HCT116 (cell line): ENCODE measurements around the gene CSRP1. TPM values are rescaled to one million over a fixed set of nuclear protein-coding genes. Genes with fewer than 3 reads are reported as not detected.
A peak's percentile ranks its signal among the peaks of the same experiment; 100 is the strongest.

Experiments used
- ATAC-seq: fragments of 200-7000 bp; cut with Tn5 transposase; 2 replicates; pipeline ENCODE4 v1.9.1; 2020; ENCODE audit warnings: mild to moderate bottlenecking, moderate library complexity
- BruUV-seq: library from RNA; stranded (reverse); fragments of 400-500 nt; replicated peaks from 2 replicates; lab custom pipeline; 2021; lab: Mats Ljungman, UMichigan
- CTCF ChIA-PET: fragments of 300-600 bp; sonication (Branson Sonifier 250); formaldehyde crosslinking; loops from one replicate; lab custom pipeline; 2021; ENCODE audit warnings: antibody characterized with exemption; lab: Charles Lee
- POLR2A ChIA-PET: fragments of 300-600, 350-600 bp; sonication (Branson Sonifier 250); formaldehyde crosslinking; loops from one replicate; lab custom pipeline; 2021; ENCODE audit warnings: antibody characterized with exemption; lab: Charles Lee
- RAD21 ChIA-PET, 2 experiments: fragments of 300-600 bp; sonication (Branson Sonifier 250); formaldehyde crosslinking; loops; one replicate each; lab custom pipeline; 2023; ENCODE audit warnings: low total read pairs in 2 of 2; ENCODE audit not compliant: uncharacterized antibody in 2 of 2, unreplicated experiment in 2 of 2, low non-redundant PET in 1 of 2; lab: Charles Lee
- DNase-seq: peaks from one replicate; pipeline ENCODE4 v3.0.0-alpha.2; 2010; ENCODE audit warnings: low read depth, low spot score
- H2AFZ ChIP-seq: fragments of 200-600 bp; shearing (Covaris generic), sonication (generic); 2 replicates; pipeline ENCODE4 v1.6.1; 2017; ENCODE audit warnings: low read depth, mixed run types, mixed read lengths, antibody characterized with exemption, low read length; ENCODE audit not compliant: poor library complexity, severe bottlenecking
- H3K27ac ChIP-seq: 2 replicates; pipeline ENCODE4 v1.5.1; 2012; ENCODE audit warnings: low read depth, low read length
- H3K27me3 ChIP-seq: fragments of 200-600 bp; sonication (generic); 2 replicates; pipeline ENCODE4 v1.6.1; 2016; ENCODE audit warnings: mixed run types, low read length, mixed read lengths; ENCODE audit not compliant: insufficient read depth
- H3K36me3 ChIP-seq, 2 experiments: fragments of 200-500 bp in 1 of 2; fragments of 200-600 bp in 1 of 2; sonication (Bioruptor generic) in 1 of 2; sonication (generic) in 1 of 2; 2 replicates each; pipeline versions ENCODE4 v1.5.1 to v1.6.1; 2014 to 2016; ENCODE audit warnings: low read length in 2 of 2, inconsistent platforms in 1 of 2, mixed read lengths in 1 of 2, mixed run types in 1 of 2; ENCODE audit not compliant: insufficient read depth in 2 of 2, control insufficient read depth in 1 of 2
- H3K4me1 ChIP-seq, 2 experiments: fragments of 200-600 bp in 1 of 2; sonication (generic) in 1 of 2; 2 replicates each; pipeline versions ENCODE4 v1.5.1 to v1.6.1; 2012 to 2017; ENCODE audit warnings: low read length in 2 of 2, inconsistent platforms in 1 of 2, mild to moderate bottlenecking in 1 of 2, mixed read lengths in 1 of 2, mixed run types in 1 of 2, moderate library complexity in 1 of 2; ENCODE audit not compliant: insufficient read depth in 2 of 2, control insufficient read depth in 1 of 2
- H3K4me2 ChIP-seq: fragments of 200-600 bp; sonication (generic); 2 replicates; pipeline ENCODE4 v1.6.1; 2017; ENCODE audit warnings: mixed run types, low read length, mixed read lengths
- H3K4me3 ChIP-seq, 2 experiments: fragments of 200-600 bp in 1 of 2; sonication (generic) in 1 of 2; replicated peaks in 1 of 2; 2 replicates each; pipeline ENCODE4 v1.5.1; 2011 to 2016; ENCODE audit warnings: low read length in 2 of 2, control low read depth in 1 of 2, low read depth in 1 of 2, mild to moderate bottlenecking in 1 of 2, mixed read lengths in 1 of 2, mixed run types in 1 of 2
- H3K79me2 ChIP-seq: fragments of 200-600 bp; sonication (generic); 2 replicates; pipeline ENCODE4 v1.6.1; 2017; ENCODE audit warnings: mild to moderate bottlenecking, mixed run types, low read length, moderate library complexity, mixed read lengths; ENCODE audit not compliant: insufficient read depth
- H3K9ac ChIP-seq: fragments of 200-600 bp; sonication (generic); 2 replicates; pipeline ENCODE4 v1.6.1; 2016; ENCODE audit warnings: low read length, mixed read lengths
- H3K9me2 ChIP-seq: fragments of 200-600 bp; sonication (generic), shearing (Covaris generic); 2 replicates; pipeline ENCODE4 v1.6.1; 2017; ENCODE audit warnings: mixed run types, mild to moderate bottlenecking, moderate library complexity; ENCODE audit not compliant: insufficient read depth
- H3K9me3 ChIP-seq, 2 experiments: fragments of 200-500 bp in 1 of 2; fragments of 200-600 bp in 1 of 2; sonication (Bioruptor generic) in 1 of 2; sonication (generic) in 1 of 2; 2 replicates each; pipeline ENCODE4 v1.6.1; 2014 to 2017; ENCODE audit warnings: low read length in 2 of 2, mixed read lengths in 2 of 2, inconsistent platforms in 1 of 2, low read depth in 1 of 2, mild to moderate bottlenecking in 1 of 2, mixed run types in 1 of 2, moderate library complexity in 1 of 2; ENCODE audit not compliant: control insufficient read depth in 1 of 2, insufficient read depth in 1 of 2
- H4K20me1 ChIP-seq: fragments of 200-600 bp; sonication (generic), shearing (Covaris generic); 2 replicates; pipeline ENCODE4 v1.6.1; 2017; ENCODE audit warnings: mixed run types, mild to moderate bottlenecking, moderate library complexity; ENCODE audit not compliant: insufficient read depth
- CBX3 ChIP-seq: IDR thresholded peaks from 2 replicates; pipeline ENCODE4 v1.6.1; 2012; ENCODE audit warnings: low read depth
- JUND ChIP-seq: IDR thresholded peaks from 2 replicates; pipeline ENCODE4 v1.6.1; 2012
- RAD21 ChIP-seq: IDR thresholded peaks from 2 replicates; pipeline ENCODE4 v1.6.1; 2012; ENCODE audit warnings: low read depth, mild to moderate bottlenecking
- SP1 ChIP-seq: IDR thresholded peaks from 2 replicates; pipeline ENCODE4 v1.6.1; 2012; ENCODE audit warnings: low read depth
- ZFX ChIP-seq: fragments of 450-650 bp; IDR thresholded peaks from 2 replicates; pipeline ENCODE4 v1.6.1; 2017
- intact Hi-C: fragments of 100-400 bp; cut with micrococcal nuclease; formaldehyde crosslinking; loops from 2 replicates; pipeline ENCODE4 v1.10.0; 2022
- total RNA-seq: library from RNA; stranded (reverse); gene quantifications from one replicate; pipeline ENCODE4 v1.2.1, GENCODE V29; 2021; ENCODE audit not compliant: unreplicated experiment

Gene CSRP1
- total RNA-seq, 1 experiment from 2014 or later, result 51.7 TPM

GRCh38 chr1:201507360-201507675 lies 395 bp upstream of the CSRP1 start:
- DNase-seq (no peak), ATAC-seq (peak; percentile 31)
- peak overlapping the region; percentile 77 for H3K9ac ChIP-seq
- TSS peak; percentile 67 for BruUV-seq
- RAD21 ChIA-PET, result interaction anchor here in 1 of 2 experiments (1.4 kb wide), 1 partner anchor 59 kb away, joined by 4 read pairs; no protein-coding TSS in a partner anchor
- intact Hi-C loops, result loop anchor here (2.0 kb wide), 1 partner anchor 19 kb away; no protein-coding TSS in a partner anchor
- no peaks in the 10 kb centered on the region for H3K36me3 ChIP-seq
- H3K27ac ChIP-seq, result peak overlapping the region; percentile 64
- no peaks in the 10 kb centered on the region for H3K27me3 ChIP-seq
- H3K4me2 ChIP-seq, result peak overlapping the region; percentile 80
- peaks cover 11 to 31% of the 10 kb centered on the region in 2 experiments for H3K4me1 ChIP-seq
- no peaks in the 10 kb centered on the region for H3K9me2 ChIP-seq
- peak overlapping the region; percentile 64 to 73 for H3K4me3 ChIP-seq
- POLR2A ChIA-PET, result interaction anchor here (0.7 to 2.6 kb wide), 3 partner anchors 27 to 503 kb away, joined by 3 to 8 read pairs (median 3); partner anchors contain the start of gene ELF3
- no peaks in the 10 kb centered on the region for H3K9me3 ChIP-seq
- CTCF ChIA-PET, result interaction anchor here (1.4 to 1.9 kb wide), 2 partner anchors 8 to 26 kb away, joined by 4 to 13 read pairs; no protein-coding TSS in a partner anchor
- no peaks in the 10 kb centered on the region for H4K20me1 ChIP-seq
- peaks cover 3% of the 10 kb centered on the region; the same call in 1 of the 2 replicates for H3K79me2 ChIP-seq
- H2AFZ ChIP-seq, result no peak overlapping the region
- TF ChIP-seq RAD21 (no peak), CBX3 (no peak), ZFX (peak; percentile 61)

DNA sequence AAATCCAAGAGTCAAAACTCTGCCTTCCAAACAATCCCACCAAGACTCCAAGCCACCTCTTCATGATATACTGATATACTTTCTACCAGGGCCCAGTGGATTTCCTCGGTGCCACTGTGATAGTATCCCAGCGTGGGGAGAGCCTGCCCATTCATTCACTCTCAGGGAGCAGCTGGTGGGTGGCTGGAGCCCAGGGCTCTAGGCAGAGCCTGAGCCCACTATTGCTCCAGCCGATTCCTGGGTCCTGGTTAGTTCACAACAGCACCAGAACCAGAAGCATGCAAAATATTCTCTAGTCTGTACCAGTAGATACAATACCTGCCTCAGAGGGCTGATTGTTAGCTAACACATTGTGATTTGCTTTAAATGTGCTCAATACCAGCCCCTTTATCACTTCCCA lies 831 bp downstream of the CSRP1 start:
- Histone ChIP-seq H3K4me2 (peak overlapping the region; percentile 80), H3K79me2 (peaks cover 3% of the 10 kb centered on the region; the same call in 1 of the 2 replicates), H3K27me3 (no peaks in the 10 kb centered on the region), H4K20me1 (no peaks in the 10 kb centered on the region), H2AFZ (no peak overlapping the region)
- intact Hi-C loops, result loop anchor here (2.0 kb wide), 1 partner anchor 17 kb away; no protein-coding TSS in a partner anchor
- no peak for ATAC-seq
- RAD21 ChIA-PET, result no interaction called here
- TF ChIP-seq JUND (no peak), SP1 (no peak), RAD21 (no peak)
- TF ChIP-seq, all 23 proteins: peak for 0
- H3K9me2 ChIP-seq, result no peaks in the 10 kb centered on the region
- no peaks in the 10 kb centered on the region for H3K9me3 ChIP-seq
- DNase-seq, result no peak
- peaks cover 11 to 25% of the 10 kb centered on the region in 2 experiments for H3K4me1 ChIP-seq
- peak overlapping the region; percentile 77 for H3K9ac ChIP-seq
- no peaks in the 10 kb centered on the region for H3K36me3 ChIP-seq
- TSS peak; percentile 47 for BruUV-seq
- CTCF ChIA-PET, result no interaction called here
- POLR2A ChIA-PET, result interaction anchor here (1.0 to 2.6 kb wide), 2 partner anchors 10 to 25 kb away, joined by 4 to 8 read pairs; no protein-coding TSS in a partner anchor
- H3K4me3 ChIP-seq, result peak overlapping the region; percentile 64 to 73
- H3K27ac ChIP-seq, result peak overlapping the region; percentile 64; the same call in 1 of the 2 replicates
